Naive thymus-derived CD8-positive, alpha-beta T cell (primary cell): ENCODE measurements around the gene TPPP3. TPM values are rescaled to one million over a fixed set of nuclear protein-coding genes. Genes with fewer than 3 reads are reported as not detected.
A peak's percentile ranks its signal among the peaks of the same experiment; 100 is the strongest.

Source experiments
- ATAC-seq, 2 donors: fragments of 150-1000 bp; cut with Tn5 transposase in 1 of 2; sonication (Bioruptor Pico), chemical (Tn5 transposase) in 1 of 2; 1 replicate in 1 of 2; 2 replicates in 1 of 2; pipeline ENCODE4 v1.10.0; 2021; ENCODE audit warnings: mild to moderate bottlenecking in 2 of 2, moderate library complexity in 2 of 2
- POLR2A ChIA-PET: fragments of 350-600 bp; sonication (Branson Sonifier 250); formaldehyde crosslinking; loops from one replicate; lab custom pipeline; 2021; ENCODE audit warnings: antibody characterized with exemption; lab: Charles Lee
- DNase-seq, 10 donors: peaks; one replicate each; pipeline versions ENCODE4 v3.0.0 to v3.0.0-alpha.2; 2020 to 2022
- H3K27ac Mint-ChIP-seq, 10 donors: one replicate each; pipeline ENCODE4 v1.8.0; 2020 to 2022; ENCODE audit warnings: mild to moderate bottlenecking in 10 of 10, mixed read lengths in 10 of 10, moderate library complexity in 4 of 10, inconsistent platforms in 1 of 10
- H3K27me3 Mint-ChIP-seq, 5 donors: one replicate each; pipeline ENCODE4 v1.8.0; 2021 to 2022; ENCODE audit warnings: mixed read lengths in 5 of 5
- H3K36me3 Mint-ChIP-seq, 3 donors: one replicate each; pipeline ENCODE4 v1.8.0; 2020 to 2022; ENCODE audit warnings: mixed read lengths in 3 of 3, mild to moderate bottlenecking in 2 of 3, inconsistent platforms in 1 of 3
- H3K4me1 Mint-ChIP-seq, 4 donors: one replicate each; pipeline ENCODE4 v1.8.0; 2021 to 2022; ENCODE audit warnings: mixed read lengths in 4 of 4
- H3K4me3 Mint-ChIP-seq, 10 donors: one replicate each; pipeline ENCODE4 v1.8.0; 2020 to 2022; ENCODE audit warnings: mild to moderate bottlenecking in 10 of 10, mixed read lengths in 10 of 10, moderate library complexity in 6 of 10, inconsistent platforms in 1 of 10
- H3K9me3 Mint-ChIP-seq, 9 donors: one replicate each; pipeline ENCODE4 v1.8.0; 2020 to 2022; ENCODE audit warnings: mixed read lengths in 9 of 9, mild to moderate bottlenecking in 3 of 9, inconsistent platforms in 1 of 9, moderate library complexity in 1 of 9
- polyA plus RNA-seq, 3 donors: library from polyadenylated mRNA; unstranded; fragments of 300-500 nt; fragmentation: Illumina TruSeq; gene quantifications; one replicate each; pipeline ENCODE4 v1.2.3, GENCODE V29; 2021
- total RNA-seq, 8 experiments: library from RNA in 2 of 8; stranded (reverse) in 2 of 8; gene quantifications; one replicate each; pipeline ENCODE4 v1.2.3 and lab custom pipeline; 2021 to 2026

TPPP3 gene
- total and polyA plus RNA-seq, 5 experiments from 2014 or later: not detected

GRCh38 chr16:67431775-67432505, 38.6 kb upstream of the TPPP3 start:
- no peaks in the 10 kb centered on the region for H3K9me3 Mint-ChIP-seq
- no peak for DNase-seq
- ATAC-seq: no peak
- no peaks in the 10 kb centered on the region for H3K36me3 Mint-ChIP-seq
- peak overlapping the region; percentile 39 to 78 (median 65) for H3K4me3 Mint-ChIP-seq
- H3K27ac Mint-ChIP-seq: peak overlapping the region in 2 of 10 donors; percentile 46
- POLR2A ChIA-PET: no interaction called here
- peaks cover 9 to 37% (median 25%) of the 10 kb centered on the region in 5 donors for H3K27me3 Mint-ChIP-seq
- peaks cover 9 to 16% (median 12%) of the 10 kb centered on the region in 4 donors for H3K4me1 Mint-ChIP-seq

- DNase-seq: peak in 2 of 10 donors; percentile 18
- no peak within 1 kb of the TSS for H3K27ac Mint-ChIP-seq
- H3K9me3 Mint-ChIP-seq: no peaks in the 10 kb centered on the region
- POLR2A ChIA-PET: no interaction called here
- H3K4me3 Mint-ChIP-seq: peak within 1 kb of the TSS; percentile 71 to 88 (median 82)
- H3K27me3 Mint-ChIP-seq: peaks cover 13 to 45% (median 31%) of the 10 kb centered on the region in 5 donors
- ATAC-seq: peak; percentile 44 to 62
- peaks cover 9 to 16% (median 12%) of the 10 kb centered on the region in 4 donors for H3K4me1 Mint-ChIP-seq
- H3K36me3 Mint-ChIP-seq: no peaks in the 10 kb centered on the region
Measured at GRCh38 chr16:67430977-67431774, 37.9 kb upstream of the TPPP3 start, which contains the start of gene HSD11B2. TSS of gene HSD11B2 (plus strand) at chr16:67431121. CDS start at chr16:67431249, 128 bp downstream.

GRCh38 chr16:67430504-67430976, 37.2 kb upstream of the TPPP3 start:
- Mint-ChIP-seq H3K36me3 (no peaks in the 10 kb centered on the region), H3K27ac (no peak overlapping the region), H3K27me3 (peaks cover 13 to 45% (median 31%) of the 10 kb centered on the region in 5 donors), H3K4me1 (peaks cover 9 to 16% (median 12%) of the 10 kb centered on the region in 4 donors), H3K4me3 (peak overlapping the region; percentile 71 to 88 (median 82)), H3K9me3 (no peaks in the 10 kb centered on the region)
- POLR2A ChIA-PET: no interaction called here
- peak; percentile 62 to 65 for ATAC-seq
- DNase-seq: peak in 4 of 10 donors; percentile 3 to 23 (median 22)

- Mint-ChIP-seq H3K36me3 (no peaks in the 10 kb centered on the region), H3K27me3 (peaks cover 13 to 46% (median 34%) of the 10 kb centered on the region in 5 donors), H3K9me3 (no peaks in the 10 kb centered on the region), H3K4me3 (peak overlapping the region; percentile 71 to 88 (median 82)), H3K27ac (no peak overlapping the region), H3K4me1 (peaks cover 9 to 16% (median 12%) of the 10 kb centered on the region in 4 donors)
- POLR2A ChIA-PET: no interaction called here
- DNase-seq: no peak
- no peak for ATAC-seq
Measured at GRCh38 chr16:67429799-67430503, 36.7 kb upstream of the TPPP3 start.

GRCh38 chr16:67429053-67429798, 35.9 kb upstream of the TPPP3 start:
- POLR2A ChIA-PET: interaction anchor here (1.3 kb wide), 1 partner anchor 11 kb away, joined by 4 read pairs; no protein-coding TSS in a partner anchor
- peaks cover 13 to 46% (median 34%) of the 10 kb centered on the region in 5 donors for H3K27me3 Mint-ChIP-seq

GRCh38 chr16:67428146-67428731, 34.9 kb upstream of the TPPP3 start:
- ATAC-seq (peak; percentile 59 to 60), DNase-seq (peak in 8 of 10 donors; percentile 23 to 70 (median 38))
- no peaks in the 10 kb centered on the region for H3K36me3 Mint-ChIP-seq
- H3K4me1 Mint-ChIP-seq: peaks cover 9 to 16% (median 12%) of the 10 kb centered on the region in 4 donors
- no peak overlapping the region for H3K4me3 Mint-ChIP-seq
- peaks cover 13 to 52% (median 38%) of the 10 kb centered on the region in 5 donors for H3K27me3 Mint-ChIP-seq
- POLR2A ChIA-PET: interaction anchor here (1.0 to 1.3 kb wide), 2 partner anchors 10 to 217 kb away, joined by 3 to 4 read pairs; partner anchors contain the start of gene CARMIL2
- H3K9me3 Mint-ChIP-seq: no peaks in the 10 kb centered on the region
- H3K27ac Mint-ChIP-seq: peak overlapping the region in 1 of 10 donors; percentile 53

More at GRCh38 chr16:67429053-67429798, 35.9 kb upstream of the TPPP3 start:
- no peaks in the 10 kb centered on the region for H3K9me3 Mint-ChIP-seq
- DNase-seq (no peak), ATAC-seq (no peak)
- H3K36me3 Mint-ChIP-seq: no peaks in the 10 kb centered on the region
- peaks cover 9 to 16% (median 12%) of the 10 kb centered on the region in 4 donors for H3K4me1 Mint-ChIP-seq
- no peak overlapping the region for H3K27ac Mint-ChIP-seq
- peak overlapping the region in 9 of 10 donors; percentile 21 to 87 (median 59) for H3K4me3 Mint-ChIP-seq

GRCh38 chr16:67426950-67427349, 33.7 kb upstream of the TPPP3 start:
- POLR2A ChIA-PET: no interaction called here
- peaks cover 5 to 10% (median 6%) of the 10 kb centered on the region in 4 donors for H3K4me1 Mint-ChIP-seq
- H3K4me3 Mint-ChIP-seq: peak overlapping the region in 3 of 10 donors; percentile 42 to 59 (median 54)
- H3K36me3 Mint-ChIP-seq: no peaks in the 10 kb centered on the region
- DNase-seq (no peak), ATAC-seq (no peak)
- peaks cover 13 to 64% (median 37%) of the 10 kb centered on the region in 5 donors for H3K27me3 Mint-ChIP-seq
- peak overlapping the region in 1 of 10 donors; percentile 14 for H3K27ac Mint-ChIP-seq
- no peaks in the 10 kb centered on the region for H3K9me3 Mint-ChIP-seq

- Mint-ChIP-seq H3K4me1 (peaks cover 4 to 8% (median 5%) of the 10 kb centered on the region in 4 donors), H3K27me3 (peaks cover 13 to 64% (median 35%) of the 10 kb centered on the region in 5 donors)
- POLR2A ChIA-PET: no interaction called here
Measured at GRCh38 chr16:67426022-67426421, 32.7 kb upstream of the TPPP3 start.

GRCh38 chr16:67425580-67425979, 32.3 kb upstream of the TPPP3 start:
- Mint-ChIP-seq H3K27me3 (peaks cover 13 to 62% (median 35%) of the 10 kb centered on the region in 5 donors), H3K4me3 (no peak overlapping the region), H3K4me1 (peaks cover 4 to 8% (median 5%) of the 10 kb centered on the region in 4 donors), H3K27ac (no peak overlapping the region), H3K9me3 (no peaks in the 10 kb centered on the region), H3K36me3 (no peaks in the 10 kb centered on the region)
- ATAC-seq: no peak
- DNase-seq: no peak
- POLR2A ChIA-PET: no interaction called here

More at GRCh38 chr16:67426022-67426421, 32.7 kb upstream of the TPPP3 start:
- no peaks in the 10 kb centered on the region for H3K9me3 Mint-ChIP-seq
- ATAC-seq (no peak), DNase-seq (no peak)
- H3K4me3 Mint-ChIP-seq: no peak overlapping the region
- no peaks in the 10 kb centered on the region for H3K36me3 Mint-ChIP-seq
- H3K27ac Mint-ChIP-seq: no peak overlapping the region

GRCh38 chr16:67425061-67425460, 31.8 kb upstream of the TPPP3 start:
- no peak overlapping the region for H3K4me3 Mint-ChIP-seq
- peaks cover 13 to 58% (median 32%) of the 10 kb centered on the region in 5 donors for H3K27me3 Mint-ChIP-seq
- ATAC-seq (no peak), DNase-seq (no peak)
- H3K9me3 Mint-ChIP-seq: no peaks in the 10 kb centered on the region
- POLR2A ChIA-PET: interaction anchor here (0.6 kb wide), 1 partner anchor 78 kb away, joined by 3 read pairs; no protein-coding TSS in a partner anchor
- H3K4me1 Mint-ChIP-seq: peaks cover under 1 to 5% (median 2%) of the 10 kb centered on the region in 4 donors
- H3K27ac Mint-ChIP-seq: no peak overlapping the region
- H3K36me3 Mint-ChIP-seq: no peaks in the 10 kb centered on the region

GRCh38 chr16:67424261-67424615, 30.9 kb upstream of the TPPP3 start:
- Mint-ChIP-seq H3K4me3 (no peak overlapping the region), H3K4me1 (peaks cover 0 to 5% (median 2%) of the 10 kb centered on the region in 4 donors), H3K36me3 (no peaks in the 10 kb centered on the region), H3K27ac (no peak overlapping the region), H3K9me3 (no peaks in the 10 kb centered on the region), H3K27me3 (peaks cover 17 to 58% (median 32%) of the 10 kb centered on the region in 5 donors)
- DNase-seq (no peak), ATAC-seq (no peak)
- POLR2A ChIA-PET: interaction anchor here (0.6 kb wide), 1 partner anchor 79 kb away, joined by 3 read pairs; no protein-coding TSS in a partner anchor
